Measurements from ENCODE around the gene GPC6.

DNA sequence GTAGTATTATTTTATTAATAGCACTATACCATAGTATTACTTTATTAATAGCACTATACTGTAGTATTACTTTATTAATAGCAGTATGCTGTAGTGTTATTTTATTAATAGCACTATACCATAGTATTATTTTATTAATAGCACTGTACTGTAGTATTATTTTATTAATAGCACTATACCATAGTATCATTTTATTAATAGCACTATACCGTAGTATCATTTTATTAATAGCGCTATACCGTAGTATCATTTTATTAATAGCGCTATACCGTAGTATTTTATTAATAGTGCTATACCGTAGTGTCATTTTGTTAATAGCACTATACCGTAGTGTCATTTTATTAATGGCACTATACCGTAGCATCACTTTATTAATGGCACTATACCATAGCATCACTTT is 191.8 kb downstream of the GPC6 start:
- TF ChIP-seq, protein P1, sequence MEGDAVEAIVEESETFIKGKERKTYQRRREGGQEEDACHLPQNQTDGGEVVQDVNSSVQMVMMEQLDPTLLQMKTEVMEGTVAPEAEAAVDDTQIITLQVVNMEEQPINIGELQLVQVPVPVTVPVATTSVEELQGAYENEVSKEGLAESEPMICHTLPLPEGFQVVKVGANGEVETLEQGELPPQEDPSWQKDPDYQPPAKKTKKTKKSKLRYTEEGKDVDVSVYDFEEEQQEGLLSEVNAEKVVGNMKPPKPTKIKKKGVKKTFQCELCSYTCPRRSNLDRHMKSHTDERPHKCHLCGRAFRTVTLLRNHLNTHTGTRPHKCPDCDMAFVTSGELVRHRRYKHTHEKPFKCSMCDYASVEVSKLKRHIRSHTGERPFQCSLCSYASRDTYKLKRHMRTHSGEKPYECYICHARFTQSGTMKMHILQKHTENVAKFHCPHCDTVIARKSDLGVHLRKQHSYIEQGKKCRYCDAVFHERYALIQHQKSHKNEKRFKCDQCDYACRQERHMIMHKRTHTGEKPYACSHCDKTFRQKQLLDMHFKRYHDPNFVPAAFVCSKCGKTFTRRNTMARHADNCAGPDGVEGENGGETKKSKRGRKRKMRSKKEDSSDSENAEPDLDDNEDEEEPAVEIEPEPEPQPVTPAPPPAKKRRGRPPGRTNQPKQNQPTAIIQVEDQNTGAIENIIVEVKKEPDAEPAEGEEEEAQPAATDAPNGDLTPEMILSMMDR (conservative IDR thresholded peaks at IDR 0.05; ENCODE audit: low read length): no peak
- no peak for TF ChIP-seq EZH2phosphoT487 (IDR thresholded peaks at IDR 0.05; ENCODE audit: borderline replicate concordance)
